DND-41 (cell line): ENCODE results near the gene FYB1.

Experiments
- EZH2 ChIP-seq: IDR thresholded peaks from 3 replicates; pipeline ENCODE4 v1.6.1; 2012; ENCODE audit warnings: borderline replicate concordance, low read depth, mild to moderate bottlenecking, moderate library complexity, low read length, inconsistent platforms; ENCODE audit not compliant: severe bottlenecking
- TF ChIP-seq, protein P1 (sequence below): IDR thresholded peaks from 2 replicates; pipeline ENCODE4 v1.5.1; 2012; ENCODE audit warnings: borderline replicate concordance, low read length, moderate library complexity, mild to moderate bottlenecking; ENCODE audit not compliant: poor library complexity, severe bottlenecking; ENCODE audit errors: extremely low read depth

DNA sequence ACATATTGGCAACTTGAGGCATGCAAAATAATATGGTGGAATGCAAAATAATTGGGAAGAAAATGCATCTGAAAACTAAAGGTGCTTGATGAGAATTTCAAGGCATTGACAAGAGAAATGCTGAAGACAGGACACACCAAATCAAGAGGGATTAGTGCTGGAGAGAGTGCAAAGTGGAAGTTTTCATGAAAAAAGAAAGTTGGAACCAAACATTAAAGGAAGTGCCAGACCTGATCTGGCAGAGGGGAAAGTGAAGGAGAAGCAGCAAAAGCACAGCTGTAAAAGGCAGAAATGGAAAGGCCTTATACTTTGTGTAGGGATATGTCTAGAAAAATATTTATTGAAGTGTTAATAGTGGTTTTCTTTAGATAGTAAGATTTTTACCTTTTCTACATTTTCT, 35.3 kb upstream of the FYB1 start:
- TF ChIP-seq, protein P1, sequence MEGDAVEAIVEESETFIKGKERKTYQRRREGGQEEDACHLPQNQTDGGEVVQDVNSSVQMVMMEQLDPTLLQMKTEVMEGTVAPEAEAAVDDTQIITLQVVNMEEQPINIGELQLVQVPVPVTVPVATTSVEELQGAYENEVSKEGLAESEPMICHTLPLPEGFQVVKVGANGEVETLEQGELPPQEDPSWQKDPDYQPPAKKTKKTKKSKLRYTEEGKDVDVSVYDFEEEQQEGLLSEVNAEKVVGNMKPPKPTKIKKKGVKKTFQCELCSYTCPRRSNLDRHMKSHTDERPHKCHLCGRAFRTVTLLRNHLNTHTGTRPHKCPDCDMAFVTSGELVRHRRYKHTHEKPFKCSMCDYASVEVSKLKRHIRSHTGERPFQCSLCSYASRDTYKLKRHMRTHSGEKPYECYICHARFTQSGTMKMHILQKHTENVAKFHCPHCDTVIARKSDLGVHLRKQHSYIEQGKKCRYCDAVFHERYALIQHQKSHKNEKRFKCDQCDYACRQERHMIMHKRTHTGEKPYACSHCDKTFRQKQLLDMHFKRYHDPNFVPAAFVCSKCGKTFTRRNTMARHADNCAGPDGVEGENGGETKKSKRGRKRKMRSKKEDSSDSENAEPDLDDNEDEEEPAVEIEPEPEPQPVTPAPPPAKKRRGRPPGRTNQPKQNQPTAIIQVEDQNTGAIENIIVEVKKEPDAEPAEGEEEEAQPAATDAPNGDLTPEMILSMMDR: no peak
- TF ChIP-seq EZH2: no peak
